Kidney capillary endothelial cell (primary cell): ENCODE results near the gene CYB5R2.
"Not testable (repeated sequence)": the region's sequence is repeated elsewhere in the genome, so short reads cannot be mapped to it uniquely, and the experiment has no call there.

Source experiments
- DNase-seq: peaks from one replicate; pipeline ENCODE4 v3.0.0-alpha.2; 2018; ENCODE audit warnings: low spot score

CYB5R2 gene

GRCh38 chr11:7668911-7669310 is 4.4 kb downstream of the CYB5R2 start:
- peak; percentile 36 for DNase-seq

GRCh38 chr11:7668464-7668863 is 4.8 kb downstream of the CYB5R2 start:
- DNase-seq, result no peak

GRCh38 chr11:7667460-7667859 is 5.8 kb downstream of the CYB5R2 start:
- DNase-seq, result no peak

- no peak for DNase-seq
Measured at GRCh38 chr11:7666292-7666866, 6.9 kb downstream of the CYB5R2 start.

GRCh38 chr11:7665473-7666291 is 7.6 kb downstream of the CYB5R2 start:
- DNase-seq, result peak; percentile 31

GRCh38 chr11:7664867-7665266 is 8.4 kb downstream of the CYB5R2 start:
- DNase-seq, result no peak

- DNase-seq, result not testable (repeated sequence)
Measured at GRCh38 chr11:7663531-7663930, 9.8 kb downstream of the CYB5R2 start.

GRCh38 chr11:7657306-7658025 is 15.8 kb downstream of the CYB5R2 start:
- DNase-seq, result peak; percentile 21

GRCh38 chr11:7656704-7657103 is 16.6 kb downstream of the CYB5R2 start:
- DNase-seq, result no peak

- no peak for DNase-seq
Measured at GRCh38 chr11:7655253-7656217, 17.8 kb downstream of the CYB5R2 start.

GRCh38 chr11:7654195-7654705 is 19.1 kb downstream of the CYB5R2 start:
- DNase-seq, result no peak

- no peak for DNase-seq
Measured at GRCh38 chr11:7651700-7652099, 21.6 kb downstream of the CYB5R2 start.

GRCh38 chr11:7651140-7651551 is 22.2 kb downstream of the CYB5R2 start:
- no peak for DNase-seq

- no peak for DNase-seq
Measured at GRCh38 chr11:7648264-7648663, 25.0 kb downstream of the CYB5R2 start.

- DNase-seq, result no peak
Measured at GRCh38 chr11:7646866-7647265, 26.4 kb downstream of the CYB5R2 start.

GRCh38 chr11:7645206-7645605 is 28.1 kb downstream of the CYB5R2 start:
- DNase-seq, result no peak

- no peak for DNase-seq
Measured at GRCh38 chr11:7643314-7643713, 30.0 kb downstream of the CYB5R2 start.

GRCh38 chr11:7642747-7643146 is 30.6 kb downstream of the CYB5R2 start:
- DNase-seq, result no peak

GRCh38 chr11:7640816-7641215 is 32.5 kb downstream of the CYB5R2 start:
- DNase-seq, result no peak

GRCh38 chr11:7639643-7640025 is 33.7 kb downstream of the CYB5R2 start:
- no peak for DNase-seq
